KOPT-K1 (cell line): ENCODE results near the gene DLG2.
"Not testable (repeated sequence)": the region's sequence is repeated elsewhere in the genome, so short reads cannot be mapped to it uniquely, and the experiment has no call there.

ENCODE experiments used
- H3K27ac ChIP-seq: fragments of 200-600 bp; sonication (generic); 2 replicates; pipeline ENCODE4 v1.5.1; 2016; ENCODE audit warnings: antibody characterized with exemption, mild to moderate bottlenecking, low read depth, low read length; ENCODE audit not compliant: poor library complexity, severe bottlenecking
- H3K36me3 ChIP-seq: fragments of 200-600 bp; sonication (generic); 2 replicates; pipeline ENCODE4 v1.5.1; 2017; ENCODE audit warnings: antibody characterized with exemption, mild to moderate bottlenecking, low read length, moderate library complexity; ENCODE audit not compliant: insufficient read depth
- H3K9me3 ChIP-seq: fragments of 200-600 bp; sonication (generic); 2 replicates; pipeline ENCODE4 v1.5.1; 2017; ENCODE audit warnings: antibody characterized with exemption, low read length, mild to moderate bottlenecking; ENCODE audit not compliant: insufficient read depth, poor library complexity, severe bottlenecking

The DLG2 gene

DNA sequence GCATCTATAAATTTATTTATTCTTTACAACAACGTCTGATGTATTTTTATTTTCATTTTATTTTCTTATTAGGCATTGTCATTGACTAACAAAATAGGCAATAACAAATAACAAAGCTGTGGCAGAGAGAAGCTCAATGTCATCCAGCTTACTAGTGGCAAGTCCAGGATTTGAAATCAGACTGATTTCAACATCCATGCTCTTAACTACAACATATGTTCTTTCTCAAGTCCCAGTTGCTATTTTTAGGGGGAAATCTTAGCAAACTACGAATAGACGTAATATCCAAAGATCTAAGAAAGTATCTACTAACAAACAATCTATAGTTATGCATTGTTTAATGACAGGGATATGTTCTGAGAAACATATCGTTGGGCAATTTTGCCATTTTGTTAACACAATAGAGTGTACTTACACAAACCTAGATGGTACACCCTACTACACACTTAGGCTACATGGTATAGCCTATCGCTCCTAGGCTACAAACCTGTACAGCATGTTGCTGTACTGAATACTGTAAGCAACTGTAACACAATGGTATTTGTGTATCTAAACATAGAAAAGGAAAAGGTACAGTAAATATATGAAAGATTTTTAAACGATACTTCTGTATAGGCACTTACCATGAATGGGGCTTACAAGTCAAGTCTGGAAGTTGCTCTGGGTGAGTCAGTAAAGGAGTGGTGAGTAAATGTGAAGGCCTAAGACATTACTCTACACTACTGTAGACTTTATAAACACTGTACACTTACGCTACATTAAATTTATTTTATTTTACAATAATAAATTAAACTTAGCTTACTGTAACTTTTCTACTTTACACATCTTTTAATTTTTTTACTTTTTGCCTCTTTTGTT is 151.3 kb downstream of the DLG2 start:
- Histone ChIP-seq H3K27ac (no peak overlapping the region), H3K36me3 (no peaks in the 10 kb centered on the region), H3K9me3 (peaks cover 6% of the 10 kb centered on the region)

DNA sequence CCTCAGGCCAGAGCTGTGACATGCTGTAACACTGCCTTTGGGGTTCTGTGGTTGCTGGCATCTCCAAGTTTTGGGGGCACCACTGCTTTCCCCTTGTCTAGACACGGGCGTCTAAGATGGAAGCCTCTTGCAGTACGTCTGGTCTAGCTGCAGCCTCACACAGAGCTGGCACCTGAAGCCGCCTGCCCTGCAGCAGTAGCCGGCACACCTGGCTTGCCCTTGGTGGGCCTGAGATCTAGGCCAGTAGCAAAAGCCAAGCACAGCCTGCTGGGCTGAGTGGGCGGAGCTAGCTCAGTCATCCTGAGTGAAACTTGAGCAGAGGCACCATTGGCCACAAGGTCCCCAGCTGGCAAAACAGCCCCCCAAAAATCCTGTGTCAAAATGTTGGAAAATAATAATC is 154.2 kb downstream of the DLG2 start:
- Histone ChIP-seq H3K36me3 (no peaks in the 10 kb centered on the region), H3K9me3 (peaks cover 6% of the 10 kb centered on the region), H3K27ac (no peak overlapping the region)

DNA sequence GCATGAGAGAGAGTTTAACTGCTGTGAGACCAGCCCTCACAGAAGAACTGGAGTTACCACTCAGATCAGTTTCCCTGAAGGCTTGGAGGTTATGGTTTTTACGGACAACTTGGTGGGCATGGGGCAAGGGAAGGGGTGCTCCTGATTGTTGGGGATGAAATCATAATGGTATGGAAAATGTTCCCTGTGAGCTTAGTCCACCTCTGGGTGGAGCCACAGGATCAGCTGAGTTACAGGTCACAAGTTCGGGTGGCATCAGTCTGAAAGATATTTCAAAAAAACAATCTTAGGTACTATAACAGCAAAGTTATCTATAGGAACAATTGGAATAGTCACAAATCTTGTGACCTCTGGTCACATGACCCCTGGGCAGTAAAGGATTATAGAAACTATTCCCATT is 162.9 kb downstream of the DLG2 start:
- H3K27ac ChIP-seq = no peak overlapping the region

DNA sequence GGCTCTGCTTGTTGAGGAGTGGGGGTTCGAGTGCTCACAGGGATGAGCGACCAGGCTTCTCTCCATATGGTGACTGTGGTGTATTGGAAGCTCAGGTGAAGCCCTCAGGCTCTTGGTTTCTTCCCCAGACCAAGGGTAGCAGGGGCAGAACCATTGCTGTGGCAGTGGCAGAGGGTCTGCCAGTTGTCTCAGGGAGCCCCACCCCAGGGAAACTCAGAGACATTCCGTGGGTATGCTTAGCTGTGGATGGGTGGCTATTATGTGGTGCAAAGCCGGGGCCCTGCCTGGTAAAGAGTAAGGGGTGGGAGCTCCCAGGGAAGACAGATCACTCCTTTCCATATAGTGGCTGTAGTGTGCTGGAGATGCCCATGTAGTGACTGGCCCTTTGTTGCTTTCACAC is 167.8 kb downstream of the DLG2 start:
- Histone ChIP-seq H3K36me3 (no peaks in the 10 kb centered on the region), H3K27ac (no peak overlapping the region), H3K9me3 (no peaks in the 10 kb centered on the region)

More for the DNA sequence above, 162.9 kb downstream of the DLG2 start:
- H3K36me3 ChIP-seq = no peaks in the 10 kb centered on the region
- no peaks in the 10 kb centered on the region for H3K9me3 ChIP-seq

DNA sequence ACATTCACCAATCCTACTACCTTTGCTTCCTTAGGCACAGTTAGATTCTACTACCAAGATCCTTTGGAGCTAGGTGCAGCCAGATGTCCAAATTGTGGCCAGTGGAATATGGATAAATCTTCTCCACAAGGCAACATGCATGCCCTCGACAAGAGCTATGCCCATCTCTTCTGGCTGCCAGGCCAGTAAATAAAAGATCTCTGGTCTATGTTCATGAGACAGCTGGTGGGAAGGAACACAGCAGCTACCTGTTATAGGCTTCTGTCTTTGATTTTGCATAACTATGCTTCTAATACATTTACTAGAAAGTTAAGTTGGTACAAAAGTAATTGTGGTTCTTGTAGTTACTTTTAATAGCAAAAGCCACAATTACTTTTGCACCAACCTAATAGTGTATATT is 182.7 kb downstream of the DLG2 start:
- Histone ChIP-seq H3K9me3 (no peaks in the 10 kb centered on the region), H3K36me3 (no peaks in the 10 kb centered on the region), H3K27ac (no peak overlapping the region)

DNA sequence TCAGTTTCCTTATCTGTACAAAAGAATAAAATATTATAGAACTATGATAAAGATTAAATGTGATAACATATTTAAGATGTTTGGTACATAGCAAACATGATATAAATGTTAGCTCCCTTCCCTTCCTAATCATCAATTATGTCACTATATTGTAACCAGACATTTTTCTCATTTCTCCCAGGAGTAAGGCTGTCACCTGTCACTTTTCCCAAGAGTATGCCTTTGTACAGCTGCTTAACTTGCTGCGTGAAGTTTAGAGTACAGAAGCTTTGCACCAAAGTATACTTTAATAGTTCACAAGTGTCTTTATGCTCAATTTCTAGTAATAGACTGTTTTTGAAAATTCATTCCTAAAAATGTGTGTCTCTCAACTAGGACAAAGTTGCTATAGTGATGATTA is 186.9 kb downstream of the DLG2 start:
- no peaks in the 10 kb centered on the region for H3K9me3 ChIP-seq
- H3K36me3 ChIP-seq = no peaks in the 10 kb centered on the region
- no peak overlapping the region for H3K27ac ChIP-seq

DNA sequence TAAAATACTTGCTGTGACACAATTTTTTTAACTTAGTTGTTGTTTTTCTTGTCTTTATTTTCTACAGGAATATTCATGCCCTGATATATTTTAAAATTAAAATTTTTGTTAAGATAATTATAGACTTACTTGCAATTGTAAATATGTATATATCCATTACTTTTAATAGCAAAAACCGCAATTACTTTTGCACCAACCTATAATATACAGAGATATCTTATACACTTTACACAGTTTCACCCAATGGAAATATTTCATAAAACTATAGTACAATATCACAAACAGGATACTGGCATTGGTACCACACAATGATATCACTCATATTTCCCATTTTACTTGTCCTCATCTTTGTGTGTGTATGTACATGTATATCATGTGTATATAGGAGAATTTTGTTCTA is 188.8 kb downstream of the DLG2 start:
- Histone ChIP-seq H3K9me3 (no peaks in the 10 kb centered on the region), H3K27ac (no peak overlapping the region), H3K36me3 (no peaks in the 10 kb centered on the region)

DNA sequence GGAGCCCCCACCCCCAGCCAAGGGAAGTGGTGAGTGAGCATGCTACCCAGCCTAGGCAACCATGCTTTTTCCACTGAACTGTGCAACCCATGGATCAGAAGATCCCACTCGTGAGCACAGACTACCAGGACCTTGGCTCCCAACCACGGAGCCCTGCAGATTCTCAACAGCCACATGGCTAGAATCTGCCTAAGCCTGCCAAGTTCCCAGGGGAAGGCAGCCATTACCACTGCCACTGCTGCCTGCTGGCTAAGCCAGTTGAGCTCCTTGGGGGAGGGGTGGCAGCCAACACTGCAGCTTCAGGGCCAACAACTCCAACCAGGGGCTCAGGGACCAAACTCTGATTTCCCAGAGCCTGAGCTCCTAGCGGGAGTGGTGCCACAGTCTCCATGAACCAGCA is 195.8 kb downstream of the DLG2 start:
- no peaks in the 10 kb centered on the region for H3K9me3 ChIP-seq
- no peak overlapping the region for H3K27ac ChIP-seq
- no peaks in the 10 kb centered on the region for H3K36me3 ChIP-seq

DNA sequence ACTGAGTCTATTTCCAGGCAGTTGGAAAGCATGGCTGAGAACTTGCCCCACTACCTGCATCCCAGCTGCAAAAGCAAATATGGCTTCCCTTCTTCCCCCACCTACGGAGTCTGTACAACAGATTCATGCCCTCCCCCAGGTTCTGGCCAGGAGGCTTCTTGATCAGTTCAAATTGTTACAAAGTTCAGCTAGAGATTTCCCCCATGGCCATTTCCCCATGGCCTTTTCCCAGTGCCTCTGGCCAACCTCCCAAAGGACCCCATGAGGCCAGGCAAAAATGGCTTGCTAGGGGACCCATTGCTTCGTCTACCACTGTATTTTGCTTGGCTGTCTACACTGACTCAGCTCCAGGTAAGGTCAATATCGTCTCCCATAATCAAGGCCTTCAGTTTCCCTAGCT is 203.3 kb downstream of the DLG2 start:
- Histone ChIP-seq H3K36me3 (no peaks in the 10 kb centered on the region), H3K9me3 (no peaks in the 10 kb centered on the region), H3K27ac (no peak overlapping the region)

DNA sequence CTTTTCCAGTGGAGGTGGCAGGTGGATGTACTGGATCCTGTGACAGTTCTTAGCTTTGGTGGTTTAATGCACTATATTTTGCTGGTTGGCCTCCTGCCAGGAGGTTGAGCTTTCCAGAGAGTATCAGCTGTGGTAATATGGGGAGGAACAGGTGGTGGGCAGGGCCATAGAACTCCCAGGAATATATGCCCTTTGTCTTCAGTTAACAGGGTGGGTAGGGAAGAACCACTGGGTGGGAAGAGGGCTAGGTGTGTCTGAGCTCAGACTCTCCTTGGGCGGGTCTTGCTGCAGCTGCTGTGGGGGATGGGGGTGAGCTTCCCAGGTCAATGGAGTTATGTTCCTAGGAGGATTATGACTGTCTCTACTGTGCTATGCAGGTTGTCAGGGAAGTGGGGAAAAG is 203.8 kb downstream of the DLG2 start:
- Histone ChIP-seq H3K36me3 (no peaks in the 10 kb centered on the region), H3K9me3 (no peaks in the 10 kb centered on the region), H3K27ac (no peak overlapping the region)

DNA sequence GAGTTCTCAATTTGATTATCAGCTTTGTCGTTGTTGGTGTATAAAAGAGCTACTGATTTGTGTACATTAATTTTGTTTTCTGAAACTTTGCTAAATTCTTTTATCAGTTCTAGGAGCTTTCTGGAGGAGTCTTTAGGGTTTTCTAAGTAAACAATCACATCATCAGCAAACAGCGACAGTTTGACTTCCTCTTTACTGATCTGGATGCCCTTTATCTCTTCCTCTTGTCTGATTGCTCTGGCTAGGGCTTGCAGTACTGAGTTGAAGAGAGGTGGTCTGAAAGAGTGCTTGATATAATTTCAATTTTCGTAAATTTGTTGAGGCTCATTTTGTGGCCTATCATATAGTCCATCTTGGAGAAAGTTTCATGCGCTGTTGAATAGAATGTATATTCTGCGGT is 213.0 kb downstream of the DLG2 start:
- H3K27ac ChIP-seq = no peak overlapping the region
- no peaks in the 10 kb centered on the region for H3K36me3 ChIP-seq

DNA sequence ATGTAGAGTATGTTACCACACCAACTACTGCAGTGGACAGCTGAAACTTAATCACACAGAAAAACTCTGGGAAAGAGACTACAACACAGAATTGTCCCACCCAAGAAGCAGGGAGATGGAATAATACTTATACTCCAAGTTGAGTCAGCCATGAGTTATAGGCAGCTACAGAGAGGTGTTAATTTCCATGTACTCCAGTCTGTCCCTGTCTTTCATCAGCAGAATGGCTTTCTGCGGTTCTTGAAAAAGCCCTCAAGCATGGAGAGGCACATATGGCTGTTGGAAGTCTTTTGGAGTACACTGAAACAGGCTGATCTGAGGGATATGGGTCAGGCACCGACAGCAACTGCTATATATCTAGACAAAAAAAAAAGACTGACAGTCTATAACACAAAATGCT is 219.5 kb downstream of the DLG2 start:
- no peak overlapping the region for H3K27ac ChIP-seq

More for the DNA sequence above, 213.0 kb downstream of the DLG2 start:
- H3K9me3 ChIP-seq = no peaks in the 10 kb centered on the region

DNA sequence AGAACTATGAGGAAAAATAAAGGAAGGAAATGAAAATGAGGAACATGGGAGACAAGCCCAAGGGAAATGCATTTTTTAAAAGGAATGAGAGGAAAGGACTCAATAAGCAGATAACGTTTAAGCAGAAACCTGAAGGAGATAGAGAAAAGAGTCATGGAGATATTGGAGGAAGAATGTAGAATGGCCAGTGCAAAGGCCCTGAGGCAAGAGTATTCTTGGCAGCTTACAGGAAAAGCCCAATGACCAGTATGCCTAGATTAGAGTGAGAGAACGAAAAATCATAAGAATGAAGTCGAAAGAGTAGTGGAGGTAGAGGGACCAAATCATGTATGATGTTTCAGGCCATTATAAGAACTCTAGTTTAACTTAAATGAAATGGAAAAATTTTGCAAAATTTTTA is 220.3 kb downstream of the DLG2 start:
- no peaks in the 10 kb centered on the region for H3K9me3 ChIP-seq
- H3K36me3 ChIP-seq = no peaks in the 10 kb centered on the region
- no peak overlapping the region for H3K27ac ChIP-seq

More for the DNA sequence above, 219.5 kb downstream of the DLG2 start:
- H3K9me3 ChIP-seq = no peaks in the 10 kb centered on the region
- no peaks in the 10 kb centered on the region for H3K36me3 ChIP-seq

DNA sequence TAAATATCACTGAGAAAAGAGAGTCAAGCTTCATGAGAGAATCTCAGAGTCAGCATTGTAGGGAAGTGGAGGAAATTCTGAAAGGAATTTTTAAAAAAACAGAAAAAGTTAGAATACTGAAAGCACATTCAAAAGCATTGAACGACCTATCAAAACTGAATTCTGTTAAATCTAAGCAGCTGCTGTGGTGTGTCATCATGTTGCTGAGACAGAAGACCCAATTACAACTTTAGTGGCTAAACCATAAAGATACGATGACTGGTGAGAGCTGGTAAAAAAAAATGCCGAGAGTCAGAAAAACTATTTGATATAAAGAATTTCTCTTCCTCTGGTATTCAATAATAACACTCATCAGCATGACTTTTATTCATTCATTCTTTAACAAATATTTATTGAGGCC is 220.8 kb downstream of the DLG2 start:
- no peaks in the 10 kb centered on the region for H3K36me3 ChIP-seq
- H3K27ac ChIP-seq = no peak overlapping the region
- no peaks in the 10 kb centered on the region for H3K9me3 ChIP-seq

DNA sequence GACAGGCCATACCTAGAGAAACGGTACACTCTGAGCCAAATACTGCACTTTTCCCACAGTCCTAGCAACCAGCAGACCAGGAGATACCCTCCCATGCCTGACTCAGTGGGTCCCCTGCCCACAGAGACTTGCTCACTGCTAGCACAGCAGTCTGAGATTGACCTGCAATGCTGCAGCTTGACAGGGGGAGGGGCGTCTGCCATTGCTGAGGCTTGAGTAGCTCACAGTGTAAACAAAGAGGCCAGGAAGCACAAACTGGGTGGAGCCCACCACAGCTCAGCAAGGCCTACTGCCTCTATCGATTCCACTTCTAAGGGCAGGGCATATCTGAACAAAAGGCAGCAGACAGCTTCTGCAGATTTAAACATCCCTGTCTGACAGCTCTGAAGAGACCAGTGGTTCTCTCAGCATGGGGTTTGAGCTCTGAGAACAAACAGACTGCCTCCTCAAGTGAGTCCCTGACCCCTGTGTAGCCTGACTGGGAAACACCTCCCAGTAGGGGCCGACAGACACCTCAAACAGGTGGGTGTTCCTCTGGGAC is 231.6 kb downstream of the DLG2 start:
- H3K36me3 ChIP-seq, H3K9me3 ChIP-seq, H3K27ac ChIP-seq: not testable (repeated sequence)

DNA sequence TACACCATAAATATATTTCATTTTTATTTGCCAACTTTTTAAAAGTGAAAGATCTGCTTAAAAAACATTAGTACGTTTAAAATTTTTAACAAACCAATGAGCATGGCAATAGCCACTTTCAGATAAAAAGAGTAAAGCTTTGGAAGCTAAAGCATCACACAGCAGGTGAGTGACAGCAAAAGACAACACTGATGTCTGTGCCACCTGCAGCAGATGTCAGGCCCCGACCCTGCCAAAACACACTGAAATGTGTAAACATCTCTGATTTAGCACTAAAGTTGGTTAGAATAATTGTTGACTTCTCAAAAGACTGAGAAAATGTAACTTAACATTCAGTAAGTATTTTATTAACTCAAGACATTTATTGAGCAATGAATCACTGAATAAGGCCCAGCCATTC is 232.9 kb downstream of the DLG2 start:
- H3K9me3 ChIP-seq = no peaks in the 10 kb centered on the region
- H3K27ac ChIP-seq = no peak overlapping the region
- H3K36me3 ChIP-seq = no peaks in the 10 kb centered on the region
